ENCODE measurements around the gene PKMYT1. TPM values are rescaled to one million over a fixed set of nuclear protein-coding genes. Genes with fewer than 3 reads are reported as not detected.

The PKMYT1 gene
- 52.6 and 82.7 TPM in 2 replicates for total RNA-seq

DNA sequence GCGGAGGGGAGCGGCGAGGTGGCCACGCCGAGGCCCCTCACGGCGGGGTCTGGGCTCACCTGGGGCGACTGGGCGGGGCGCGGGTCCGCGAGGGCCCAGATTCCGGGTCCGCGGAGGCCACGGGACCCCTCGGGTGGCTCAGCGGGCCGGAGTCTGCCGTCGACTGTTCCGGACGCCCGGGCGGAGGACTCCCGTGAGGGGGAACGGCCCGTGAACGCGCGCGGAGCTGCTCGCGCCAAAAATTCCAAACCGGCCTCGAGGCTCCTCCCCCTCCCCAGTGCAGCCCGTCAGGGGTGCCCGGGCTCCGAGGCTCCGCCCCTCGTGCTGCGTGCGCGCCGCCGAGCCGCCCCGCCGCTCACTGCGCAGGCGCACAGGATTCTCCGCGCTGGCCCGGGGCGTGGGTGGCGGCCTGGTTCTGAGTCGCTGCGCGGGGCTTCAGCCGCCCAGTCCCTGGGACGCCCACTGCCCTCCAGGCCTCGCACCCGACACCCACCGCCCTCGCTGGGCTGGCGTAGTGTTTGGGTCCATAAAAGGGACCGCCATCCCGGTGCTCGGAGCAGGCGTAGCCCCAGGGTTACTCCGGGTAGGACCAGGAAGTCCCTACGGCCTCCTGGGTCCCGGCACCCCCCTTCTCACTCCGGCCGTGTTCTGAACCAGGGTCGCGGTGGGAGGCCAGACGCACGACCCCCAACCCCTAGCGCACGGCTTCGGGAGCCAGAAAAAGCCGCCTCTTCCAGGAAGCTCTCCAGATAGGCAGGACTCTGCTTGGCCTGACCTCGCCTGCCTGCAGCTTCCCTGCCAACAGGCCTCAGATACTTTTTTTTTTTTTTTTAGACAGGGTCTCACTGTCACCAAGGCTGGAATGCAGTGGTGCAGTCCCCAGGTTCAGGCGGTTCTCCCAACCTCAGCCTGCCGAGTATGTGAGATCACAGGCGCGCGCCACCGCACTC lies at the start of gene PKMYT1:
PKMYT1 (minus strand) TSS at position 220 of the 950 bp plus-strand sequence. CDS start 789 bp downstream, outside the sequence.

GRCh38 chr16:3023669-3024478 lies 43.6 kb upstream of the PKMYT1 start, which contains the start of the genes HCFC1R1 and THOC6:
TSS of gene HCFC1R1 (minus strand) at chr16:3023942. CDS start at chr16:3023941, 1 bp downstream.
TSS of gene THOC6 (plus strand) at chr16:3024035. CDS start at chr16:3024327, 292 bp downstream.

GRCh38 chr16:3020247-3020603 lies 40.0 kb upstream of the PKMYT1 start, which contains the start of gene TNFRSF12A:
TSS of gene TNFRSF12A (plus strand) at chr16:3020368. CDS start at chr16:3020398, 30 bp downstream.

DNA sequence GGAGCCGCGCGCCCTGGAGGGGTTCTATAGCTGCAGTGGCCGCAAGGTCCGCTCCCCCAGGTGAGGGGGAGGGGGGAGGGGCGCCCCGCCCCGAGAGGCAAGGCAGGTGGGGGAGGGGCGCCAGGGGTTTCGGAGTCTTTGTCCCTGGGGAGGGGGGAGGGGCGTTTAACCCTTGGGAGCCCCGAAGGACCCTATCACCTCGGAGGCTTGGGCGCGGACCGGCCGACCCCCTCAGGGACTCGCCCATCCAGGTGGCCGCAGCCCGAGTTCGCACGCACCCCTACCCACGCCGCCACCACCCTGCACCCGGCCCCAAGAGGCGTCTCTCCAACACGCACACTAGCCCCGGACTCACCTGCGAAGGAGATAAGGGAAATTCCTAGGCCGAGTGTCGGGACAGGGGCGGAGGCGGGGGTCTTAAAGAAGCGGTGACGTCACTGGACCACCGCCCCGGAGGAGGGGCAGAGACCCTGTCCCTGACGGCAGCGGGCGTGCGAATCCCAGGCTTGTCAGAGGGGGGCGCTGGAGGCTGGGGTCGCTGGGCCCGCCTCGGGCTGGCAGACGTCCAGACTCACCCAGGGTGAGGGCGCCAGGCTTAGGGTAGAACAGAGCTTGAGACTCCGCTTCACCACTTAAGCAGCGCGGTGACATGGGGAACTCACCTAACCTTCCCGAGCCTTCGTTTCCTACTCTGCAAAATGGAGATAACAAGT lies 37.7 kb upstream of the PKMYT1 start, which contains the start of gene CLDN6:
CLDN6 (minus strand) TSS at position 390 of the 713 bp plus-strand sequence. CDS start 2,162 bp downstream, outside the sequence.

DNA sequence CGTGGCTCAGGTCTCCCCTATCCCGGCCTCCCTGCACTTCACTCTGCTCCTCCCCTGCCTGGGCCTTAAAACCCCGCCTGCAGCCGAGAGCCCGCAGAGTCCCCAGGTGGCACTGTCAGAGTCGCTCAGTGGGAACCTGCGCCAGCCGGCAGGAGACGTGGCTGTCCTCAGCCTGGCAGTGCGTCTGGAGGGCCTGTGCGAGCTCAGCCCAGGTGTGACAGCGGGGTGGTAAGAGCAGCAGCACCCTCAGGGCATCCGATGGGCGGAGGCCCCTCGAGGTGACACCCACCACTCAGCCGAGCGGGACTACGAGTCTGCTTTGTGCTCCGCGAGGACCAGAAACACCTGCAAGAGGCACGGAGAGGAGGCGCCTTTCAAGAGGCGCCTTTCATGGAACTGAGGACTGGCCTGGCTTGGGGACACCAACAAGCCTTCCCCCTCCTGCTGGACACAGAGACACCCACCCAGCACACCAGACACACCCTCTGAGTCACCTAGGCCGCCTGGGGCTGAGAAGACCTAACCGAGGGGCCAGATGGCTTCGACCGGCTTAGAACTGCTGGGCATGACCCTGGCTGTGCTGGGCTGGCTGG lies 32.7 kb upstream of the PKMYT1 start, which contains the start of gene CLDN9:
CLDN9 (plus strand) TSS at position 96 of the 593 bp plus-strand sequence; CDS start at position 536, 440 bp downstream.

GRCh38 chr16:2968738-2969544 lies 11.3 kb downstream of the PKMYT1 start, which contains the start of gene PAQR4:
TSS of gene PAQR4 (plus strand) at chr16:2969348. CDS start at chr16:2969675, 327 bp downstream.

GRCh38 chr16:2963723-2964474 lies 16.3 kb downstream of the PKMYT1 start, which contains the start of gene KREMEN2:
TSS of gene KREMEN2 (plus strand) at chr16:2964275. CDS start at chr16:2964521, 246 bp downstream.

Other genes with a start within 250 kb of the PKMYT1 start
- 60.4 and 103 TPM in 2 replicates for gene SRRM2, start 227.8 kb downstream of the PKMYT1 start, total RNA-seq
- gene ELOB, start 203.2 kb downstream of the PKMYT1 start, total RNA-seq = 367 and 643 TPM in 2 replicates
- gene PRSS33, start 192.9 kb downstream of the PKMYT1 start, total RNA-seq = not detected in 2 replicates
- not detected in 2 replicates for gene PRSS41, start 182.0 kb downstream of the PKMYT1 start, total RNA-seq
- 3.4 and 7.5 TPM in 2 replicates for gene PRSS21, start 163.2 kb downstream of the PKMYT1 start, total RNA-seq
- gene ZG16B, start 150.1 kb downstream of the PKMYT1 start, total RNA-seq = 3.0 and 3.2 TPM in 2 replicates
- 21.6 and 23.4 TPM in 2 replicates for gene PRSS22, start 122.3 kb downstream of the PKMYT1 start, total RNA-seq
- 74.3 and 115 TPM in 2 replicates for gene FLYWCH2, start 97.2 kb downstream of the PKMYT1 start, total RNA-seq
- 38.6 and 46.0 TPM in 2 replicates for gene FLYWCH1, start 68.5 kb downstream of the PKMYT1 start, total RNA-seq
- 22.7 and 23.4 TPM in 2 replicates for gene KREMEN2, start 16.2 kb downstream of the PKMYT1 start, total RNA-seq
- gene PAQR4, start 11.1 kb downstream of the PKMYT1 start, total RNA-seq = 20.6 and 27.6 TPM in 2 replicates
- 0.49 TPM in 1 of 2 replicates, not detected in the other for gene CLDN9, start 32.5 kb upstream of the PKMYT1 start, total RNA-seq
- gene CLDN6, start 37.7 kb upstream of the PKMYT1 start, total RNA-seq = 0.63 and 0.70 TPM in 2 replicates
- 298 and 319 TPM in 2 replicates for gene TNFRSF12A, start 39.9 kb upstream of the PKMYT1 start, total RNA-seq
- gene HCFC1R1, start 43.5 kb upstream of the PKMYT1 start, total RNA-seq = 27.3 and 35.7 TPM in 2 replicates
- 35.3 and 36.5 TPM in 2 replicates for gene THOC6, start 43.6 kb upstream of the PKMYT1 start, total RNA-seq
- gene BICDL2, start 56.5 kb upstream of the PKMYT1 start, total RNA-seq = 18.6 and 24.9 TPM in 2 replicates
- gene MMP25, start 66.1 kb upstream of the PKMYT1 start, total RNA-seq = 0.46 and 0.56 TPM in 2 replicates
- 10.1 and 10.9 TPM in 2 replicates for gene IL32, start 85.2 kb upstream of the PKMYT1 start, total RNA-seq
- gene ZSCAN10, start 118.8 kb upstream of the PKMYT1 start, total RNA-seq = not detected in 2 replicates
- 18.0 and 20.3 TPM in 2 replicates for gene ZNF205, start 132.1 kb upstream of the PKMYT1 start, total RNA-seq
- gene ZNF213, start 154.6 kb upstream of the PKMYT1 start, total RNA-seq = 4.9 and 9.0 TPM in 2 replicates
- gene OR1F1, start 207.8 kb upstream of the PKMYT1 start, total RNA-seq = 0.78 TPM in 1 of 2 replicates, not detected in the other

Measured in airway epithelial cell (primary cell).